Stimulated activated CD4-positive, alpha-beta T cell treated with anti-CD3 and anti-CD28 coated beads, Interleukin-12 subunit alpha, Interleukin-12 subunit beta, amount 100 ng/mL, for 24 hours (primary cell): ENCODE results near the gene CDIPT.
"Not testable (repeated sequence)": the region's sequence is repeated elsewhere in the genome, so short reads cannot be mapped to it uniquely, and the experiment has no call there.

Experiments
- DNase-seq, 2 experiments: peaks; one replicate each; pipeline ENCODE4 v3.0.0-alpha.2; 2020; ENCODE audit warnings: low read depth in 2 of 2

Gene CDIPT, protein sequence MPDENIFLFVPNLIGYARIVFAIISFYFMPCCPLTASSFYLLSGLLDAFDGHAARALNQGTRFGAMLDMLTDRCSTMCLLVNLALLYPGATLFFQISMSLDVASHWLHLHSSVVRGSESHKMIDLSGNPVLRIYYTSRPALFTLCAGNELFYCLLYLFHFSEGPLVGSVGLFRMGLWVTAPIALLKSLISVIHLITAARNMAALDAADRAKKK

DNA sequence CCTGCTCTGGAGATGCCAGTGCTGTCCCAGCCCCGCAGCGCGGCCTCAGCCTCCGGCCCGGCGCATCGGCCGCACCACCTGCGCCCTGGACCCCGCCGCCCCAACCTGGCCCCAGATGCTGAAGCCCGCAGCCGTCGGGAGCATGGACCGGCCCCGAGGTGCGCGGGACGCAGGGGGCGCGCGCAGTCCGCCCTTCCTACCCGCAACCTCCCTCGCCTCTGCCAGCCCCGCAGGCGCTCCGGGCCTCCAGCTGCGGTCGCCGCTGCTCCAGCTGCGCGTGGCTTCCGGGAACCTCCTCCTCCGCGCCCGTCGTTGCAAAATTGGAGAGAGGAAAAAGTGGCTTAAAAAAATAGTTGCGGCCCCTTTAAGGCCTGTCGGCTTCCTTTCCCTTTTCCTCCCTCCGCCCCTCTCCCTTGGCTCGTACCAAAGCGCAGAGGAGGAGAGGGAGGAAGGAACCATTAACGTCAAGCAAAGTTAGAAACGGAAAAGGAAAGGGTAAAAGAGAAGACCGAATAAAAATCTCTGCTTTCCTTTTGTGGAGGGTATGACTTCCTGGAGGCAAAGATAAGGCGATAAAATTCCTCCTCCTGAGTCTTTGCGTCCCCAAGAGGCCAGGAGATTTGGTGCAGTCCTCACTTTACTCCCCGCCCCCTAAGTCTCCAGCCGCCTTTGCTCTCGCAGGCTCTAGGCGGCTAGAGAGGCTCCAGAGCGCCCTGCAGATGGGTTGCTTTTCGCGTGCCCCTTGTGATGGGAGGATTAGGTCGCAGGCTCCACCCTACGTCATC is at the start of gene CDIPT:
Gene CDIPT, minus strand, starts transcription at position 343 of the 785 bp plus-strand sequence. CDS start 369 bp downstream, outside the sequence.
- peak; percentile 87 to 89 for DNase-seq

DNA sequence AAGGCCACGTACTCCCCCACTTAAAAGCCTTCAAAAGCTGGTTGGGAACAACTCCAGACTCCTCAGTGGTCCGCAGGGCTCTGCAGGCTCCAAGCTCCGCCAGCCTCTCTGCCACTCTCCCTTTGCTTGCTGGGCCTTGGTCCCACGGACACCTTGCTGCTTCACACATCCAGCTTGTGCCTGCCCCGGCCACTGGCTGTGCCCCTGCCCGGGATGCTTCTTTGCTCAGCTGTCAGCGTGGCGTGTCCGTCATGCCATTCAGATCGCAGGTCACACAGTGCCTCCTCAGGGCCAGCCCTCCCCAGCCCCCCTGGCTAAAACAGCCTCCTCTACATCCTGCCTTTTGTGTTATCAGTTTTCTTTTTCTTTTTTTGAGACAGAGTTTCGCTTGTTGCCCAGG is 49.1 kb upstream of the CDIPT start:
- DNase-seq, result no peak

DNA sequence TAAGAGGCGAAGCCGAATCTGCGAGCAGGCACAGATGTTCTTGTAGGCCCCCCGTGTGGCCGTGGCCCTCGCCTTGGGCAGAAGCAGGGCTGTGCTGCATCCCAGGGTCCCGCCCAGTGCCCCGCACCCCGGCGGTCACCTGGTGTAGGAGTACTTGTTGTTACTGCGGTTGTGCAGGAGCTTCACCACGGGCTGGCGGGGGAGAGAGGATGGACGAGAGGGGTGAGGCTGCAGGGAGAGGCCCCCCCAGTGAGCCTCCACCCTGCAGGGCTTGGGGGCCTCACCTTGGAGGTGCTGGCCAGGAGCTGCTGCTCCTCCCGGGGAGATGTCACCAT is 48.6 kb upstream of the CDIPT start:
- no peak for DNase-seq

DNA sequence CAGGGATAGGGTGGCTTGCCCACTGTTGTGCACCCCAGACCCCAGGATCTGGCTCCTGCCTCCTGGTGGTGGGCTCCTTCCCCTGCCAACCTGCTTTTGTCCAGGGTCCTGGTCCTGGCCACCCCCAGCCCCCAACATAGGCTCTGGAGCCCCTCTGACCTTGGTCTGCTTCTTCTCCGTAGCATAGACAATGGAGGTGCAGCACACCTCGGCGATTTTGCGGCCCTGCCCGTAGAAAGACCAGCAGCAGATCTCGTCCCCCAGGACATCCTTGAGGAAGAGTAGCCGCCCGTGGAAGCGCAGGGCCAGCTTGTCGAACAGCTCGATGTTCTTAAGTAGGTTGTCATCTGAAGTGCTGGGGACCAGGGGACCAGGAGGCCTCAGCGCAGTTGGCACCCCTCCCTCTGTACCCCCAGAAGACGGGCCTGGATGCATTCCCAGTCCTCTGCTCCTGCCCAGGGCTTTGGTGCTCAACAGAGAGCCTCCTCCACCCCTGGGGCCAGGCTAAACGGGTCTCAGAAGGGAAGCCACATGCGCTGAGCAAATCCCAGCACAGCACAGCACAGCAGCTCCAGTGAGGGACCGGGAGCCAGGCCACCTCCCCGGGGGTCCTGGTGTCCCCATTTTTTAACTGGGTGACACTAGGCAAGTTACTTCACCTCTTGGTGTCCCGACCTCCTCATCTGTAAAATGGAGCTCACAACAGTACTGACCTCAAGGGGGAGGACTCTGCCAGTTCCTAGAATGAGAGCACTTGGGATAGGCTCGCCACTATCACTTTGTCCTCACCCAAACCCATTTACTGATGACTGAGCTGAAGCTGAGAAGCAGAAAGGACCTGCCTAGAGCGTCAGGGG is 48.0 kb upstream of the CDIPT start:
- no peak for DNase-seq

DNA sequence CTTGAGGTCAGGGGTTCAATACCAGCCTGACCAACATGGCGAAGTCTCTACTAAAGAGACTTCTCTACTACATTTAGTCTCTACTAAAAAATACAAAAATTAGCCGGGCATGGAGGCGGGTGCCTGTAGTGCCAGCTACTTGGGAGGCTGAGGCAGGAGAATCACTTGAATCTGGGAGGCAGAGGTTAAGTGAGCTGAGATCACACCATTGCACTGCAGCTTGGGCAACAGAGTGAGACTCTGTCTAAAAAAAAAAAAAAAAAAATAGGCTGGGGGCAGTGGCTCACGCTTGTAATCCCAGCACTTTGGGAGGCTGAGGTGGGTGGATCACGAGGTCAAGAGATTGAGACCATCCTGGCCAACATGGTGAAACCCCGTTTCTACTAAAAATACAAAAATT is 46.8 kb upstream of the CDIPT start:
- not testable (repeated sequence) for DNase-seq

DNA sequence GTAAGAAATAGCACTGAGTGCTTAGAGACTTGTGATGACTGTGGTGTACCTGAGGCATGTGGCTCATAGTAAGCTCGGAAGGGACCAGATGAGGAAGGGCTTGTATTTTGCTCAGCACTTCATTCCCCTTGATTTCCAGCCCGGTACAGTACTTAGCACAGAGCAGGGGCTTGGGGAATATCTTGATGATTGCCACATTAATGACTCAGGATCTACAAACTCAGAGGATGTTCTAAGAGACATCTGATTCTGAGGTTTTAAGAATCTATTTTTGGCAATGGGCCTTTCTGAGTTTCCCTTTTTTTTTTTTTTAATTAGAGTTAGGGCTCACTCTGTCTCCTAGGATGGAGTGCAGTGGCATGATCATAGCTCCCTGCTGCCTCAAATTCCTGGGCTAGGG is 46.4 kb upstream of the CDIPT start:
- DNase-seq, result no peak

DNA sequence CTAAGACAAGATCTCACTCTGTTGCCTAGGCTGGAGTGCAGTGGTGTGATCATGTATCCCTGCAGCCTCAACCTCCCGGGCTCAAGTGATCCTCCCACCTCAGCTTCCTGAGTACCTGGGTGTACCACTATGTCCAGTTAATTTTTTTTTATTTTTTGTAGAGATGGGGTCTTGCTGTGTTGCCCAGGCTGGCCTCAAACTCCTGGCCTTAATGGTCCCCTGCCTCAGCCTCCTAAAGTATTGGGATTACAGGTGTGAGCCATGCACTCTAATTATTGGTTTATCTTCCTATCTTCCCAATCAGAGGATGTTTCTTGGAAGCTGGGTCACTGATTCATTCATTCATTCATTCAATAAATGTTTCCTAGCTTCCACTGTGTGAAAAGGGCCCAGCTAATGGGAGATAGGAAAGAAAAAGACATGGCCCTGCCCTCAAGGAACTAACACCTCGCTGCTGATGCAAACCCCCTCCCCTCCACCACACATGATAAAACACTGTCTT is 45.7 kb upstream of the CDIPT start:
- DNase-seq, result no peak

DNA sequence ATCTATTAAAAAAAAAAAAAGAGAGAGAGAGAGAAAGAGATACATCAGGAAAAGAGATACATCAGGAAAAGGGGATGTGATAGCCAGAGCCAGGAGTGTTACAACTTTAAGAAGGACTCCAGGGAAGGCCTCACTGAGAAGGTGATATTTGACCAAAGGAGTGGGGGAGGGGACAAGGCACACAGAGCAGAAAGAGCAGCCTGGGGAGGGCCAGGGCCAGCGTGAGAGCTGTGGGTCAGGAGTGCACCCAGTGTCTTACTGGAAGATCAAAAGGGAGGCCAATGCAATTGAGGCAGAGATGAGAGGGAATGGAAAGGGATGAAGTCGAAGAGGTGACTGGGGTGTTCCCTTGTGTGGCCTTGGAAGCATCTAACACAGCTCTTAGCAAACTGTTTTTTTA is 44.9 kb upstream of the CDIPT start:
- no peak for DNase-seq

DNA sequence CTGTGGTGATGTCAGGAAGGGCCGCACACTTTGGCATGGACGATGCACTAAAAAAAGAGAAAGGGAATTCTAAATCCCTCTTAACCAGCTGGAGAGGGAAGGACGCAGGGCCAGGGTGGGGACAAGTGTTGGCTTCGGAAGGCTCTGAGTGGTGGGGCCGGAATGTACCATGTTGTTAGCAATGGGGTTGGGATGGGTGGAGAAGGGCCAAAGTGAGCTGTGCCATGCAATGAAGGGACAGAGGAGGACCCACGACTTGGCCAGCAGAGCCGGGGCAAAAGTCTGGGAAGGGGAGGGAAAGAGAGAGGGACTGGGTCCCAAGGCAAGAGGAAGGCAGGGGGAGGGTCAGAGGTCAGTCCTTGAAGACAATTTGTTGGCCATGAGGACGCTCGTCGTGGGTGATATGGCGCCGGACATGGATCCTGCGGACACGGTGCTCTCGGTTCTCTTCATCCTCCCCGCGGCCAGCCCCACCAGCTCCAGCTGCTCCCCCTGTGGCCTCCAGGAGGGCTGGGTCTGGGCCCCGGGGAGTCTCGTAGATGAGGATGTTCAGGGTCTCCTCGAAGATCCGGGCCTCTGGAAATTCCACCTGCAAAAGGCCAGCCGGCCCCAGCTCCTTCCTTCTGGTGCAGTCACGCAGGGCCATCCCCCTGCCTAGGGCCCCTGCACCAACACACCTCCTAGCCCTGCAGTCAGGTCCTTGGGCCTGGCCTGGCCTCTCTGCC is 43.7 kb upstream of the CDIPT start:
- no peak for DNase-seq

DNA sequence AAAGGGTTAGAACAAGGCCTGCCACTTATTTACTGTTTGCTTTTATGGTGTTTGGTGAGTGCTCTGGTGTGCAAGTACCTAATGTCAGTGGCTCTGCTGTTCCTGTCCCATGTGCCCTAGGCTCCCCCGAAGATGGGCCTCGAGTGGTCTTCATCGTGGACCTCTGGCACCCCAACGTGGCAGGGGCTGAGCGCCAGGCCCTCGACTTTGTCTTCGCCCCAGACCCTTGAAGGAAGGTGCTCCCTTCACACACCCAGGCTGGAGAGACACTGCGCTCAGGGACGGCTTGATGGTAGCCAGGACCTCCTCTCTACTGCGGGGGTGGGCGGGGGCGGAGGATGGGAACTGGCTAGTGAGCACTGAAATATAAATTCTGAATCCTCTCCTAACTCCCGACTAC is 42.6 kb upstream of the CDIPT start:
- DNase-seq, result no peak

DNA sequence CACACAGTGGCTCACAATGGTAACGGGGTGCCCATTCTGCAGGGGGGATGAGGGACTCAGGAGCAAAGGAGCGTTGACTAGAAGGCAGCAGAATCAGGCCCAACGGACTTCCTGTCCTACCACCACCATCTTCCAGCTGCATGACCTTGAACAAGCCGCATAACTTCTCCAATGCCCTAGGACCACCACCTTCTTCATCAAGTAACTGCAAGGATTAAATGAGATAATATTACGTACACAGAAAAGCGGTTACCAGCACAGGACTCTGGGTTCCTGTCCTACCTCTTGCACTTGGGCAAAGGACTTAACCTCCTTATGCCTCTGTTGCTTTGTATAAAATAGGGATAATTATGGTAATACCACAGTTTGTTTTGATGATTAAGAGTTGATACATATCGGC is 41.9 kb upstream of the CDIPT start:
- DNase-seq, result no peak

DNA sequence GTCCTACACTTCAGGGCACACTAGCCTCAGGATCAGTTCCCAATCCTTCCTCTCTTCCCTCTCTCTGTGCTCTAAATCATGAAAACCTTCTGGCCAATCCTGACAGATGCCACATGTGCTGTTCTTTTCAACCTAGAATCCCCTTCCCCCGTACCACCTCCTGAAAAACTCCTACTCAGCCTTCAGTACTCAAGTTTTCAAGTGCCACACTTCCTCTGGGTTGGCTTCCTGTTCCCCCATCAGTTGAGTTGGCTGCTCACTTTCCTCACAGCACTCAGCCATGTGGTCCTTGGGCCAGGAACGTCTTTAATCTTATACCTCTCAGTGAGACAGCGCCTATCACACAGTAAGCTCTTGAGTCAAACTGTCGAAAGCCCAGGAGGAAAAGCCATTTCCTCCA is 40.6 kb upstream of the CDIPT start:
- no peak for DNase-seq

DNA sequence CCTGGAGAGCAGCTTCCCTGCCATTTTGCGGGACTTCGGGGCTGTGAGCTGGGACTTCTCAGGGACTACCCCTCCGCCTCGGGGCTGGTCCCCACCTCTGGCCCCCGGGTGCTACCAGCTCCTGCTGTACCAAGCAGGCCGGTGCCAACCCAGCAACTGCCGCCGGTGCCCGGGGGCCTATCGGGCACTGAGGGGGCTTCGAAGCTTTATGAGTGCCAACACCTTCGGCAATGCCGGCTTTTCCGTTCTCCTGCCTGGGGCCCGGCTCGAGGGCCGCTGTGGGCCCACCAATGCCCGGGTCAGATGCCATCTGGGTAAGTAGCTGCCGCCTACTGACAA is 38.5 kb upstream of the CDIPT start:
- DNase-seq, result no peak

DNA sequence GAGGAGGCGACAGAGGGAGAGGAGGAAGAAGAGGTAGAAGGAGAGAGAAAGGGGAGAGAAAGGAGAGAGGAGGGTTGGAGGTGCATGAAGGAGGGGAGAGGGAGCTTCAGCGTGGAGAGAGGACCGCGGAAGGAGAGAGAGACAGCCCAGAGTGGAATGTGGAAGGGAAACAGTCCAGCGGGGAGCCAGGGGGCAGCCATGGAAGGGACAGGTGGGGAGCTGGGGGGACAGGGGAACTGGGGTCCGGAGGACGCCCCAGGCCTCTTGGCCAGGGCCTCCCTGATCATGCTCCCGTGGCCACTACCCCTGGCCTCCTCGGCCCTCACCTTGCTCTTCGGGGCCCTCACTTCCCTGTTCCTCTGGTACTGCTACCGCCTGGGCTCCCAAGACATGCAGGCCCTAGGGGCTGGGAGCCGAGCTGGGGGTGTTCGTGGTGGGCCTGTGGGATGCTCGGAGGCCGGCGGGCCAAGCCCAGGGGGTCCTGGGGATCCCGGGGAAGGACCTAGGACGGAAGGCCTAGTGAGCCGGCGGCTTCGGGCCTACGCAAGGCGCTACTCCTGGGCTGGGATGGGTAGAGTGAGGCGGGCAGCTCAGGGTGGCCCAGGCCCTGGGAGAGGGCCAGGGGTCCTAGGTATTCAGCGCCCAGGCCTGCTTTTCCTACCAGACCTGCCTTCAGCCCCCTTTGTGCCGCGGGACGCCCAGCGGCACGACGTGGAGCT is 38.0 kb upstream of the CDIPT start:
- DNase-seq, result no peak

DNA sequence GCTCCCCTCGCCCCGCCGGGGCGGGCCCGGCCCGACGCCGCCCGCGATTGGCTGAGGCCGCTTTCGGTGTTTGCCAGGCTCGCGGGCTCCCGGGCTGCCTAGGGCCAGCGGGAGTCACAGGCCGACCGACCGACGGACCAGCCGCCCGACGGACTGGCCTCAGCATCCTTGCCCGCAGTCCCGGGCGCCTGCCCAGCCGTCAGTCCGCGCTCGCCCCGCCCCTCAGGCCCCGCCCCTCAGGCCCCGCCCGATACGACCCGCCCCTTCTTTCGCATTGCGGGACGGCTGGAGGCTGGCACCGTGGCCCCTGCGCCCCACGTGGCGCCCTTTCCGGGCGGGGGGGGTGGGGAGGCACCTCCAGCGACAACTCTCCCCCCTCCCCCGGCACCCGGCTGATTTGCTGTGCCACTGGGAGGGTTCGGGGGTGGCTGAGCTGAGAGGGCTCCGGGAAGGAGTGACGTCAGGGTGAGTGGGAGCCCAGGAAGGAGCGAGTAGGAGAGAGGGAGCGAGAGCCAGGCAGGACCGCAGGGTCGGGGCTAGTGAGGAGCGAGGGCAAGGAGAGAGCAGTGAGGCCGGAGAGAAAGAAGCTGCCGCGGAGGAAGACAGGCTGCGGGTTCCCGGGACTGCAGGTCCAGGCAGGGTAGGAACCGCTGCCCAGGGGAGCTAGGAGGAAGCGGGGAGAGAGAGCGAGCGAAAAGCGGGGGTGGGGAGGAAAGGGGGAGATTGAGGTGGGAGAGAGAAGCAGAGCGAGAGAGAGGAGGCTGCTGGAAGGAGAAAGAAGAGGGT is 37.3 kb upstream of the CDIPT start, which contains the start of gene ASPHD1:
Gene ASPHD1, plus strand, starts transcription at position 387 of the 786 bp plus-strand sequence. CDS start 484 bp downstream, outside the sequence.
- DNase-seq, result peak; percentile 29 to 51

DNA sequence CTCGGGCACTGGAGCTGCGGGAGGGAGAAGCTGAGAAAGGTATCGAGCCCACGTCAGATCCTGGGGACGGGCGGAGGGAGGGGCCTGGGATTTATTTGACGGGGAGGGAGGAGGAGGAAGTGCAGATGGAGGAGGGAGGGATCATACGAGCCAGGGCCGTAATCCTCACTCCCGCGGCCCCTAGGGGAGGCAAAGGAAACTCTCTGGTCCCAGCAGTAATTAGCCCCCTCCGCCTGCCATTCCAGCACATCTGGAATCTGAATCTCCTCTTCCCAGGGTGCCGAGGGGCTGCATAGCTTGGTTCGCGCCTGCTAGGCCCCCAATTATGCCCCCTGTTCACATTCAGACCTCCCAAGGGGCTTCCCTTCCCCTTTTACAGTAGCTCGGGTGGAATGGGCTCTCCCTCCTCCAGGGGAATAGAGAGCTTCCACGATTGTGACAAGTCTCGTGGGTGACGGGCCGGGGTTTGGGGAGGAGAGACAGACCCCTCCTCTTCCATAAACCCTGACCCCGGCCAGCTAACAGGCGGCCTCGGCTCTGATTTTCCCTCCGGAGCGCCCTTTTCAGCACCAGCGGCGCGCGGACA is 36.6 kb upstream of the CDIPT start, which contains the start of gene SEZ6L2:
Gene SEZ6L2, minus strand, starts transcription at position 35 of the 586 bp plus-strand sequence. CDS start 531 bp downstream, outside the sequence.
- DNase-seq, result peak; percentile 39 to 70

DNA sequence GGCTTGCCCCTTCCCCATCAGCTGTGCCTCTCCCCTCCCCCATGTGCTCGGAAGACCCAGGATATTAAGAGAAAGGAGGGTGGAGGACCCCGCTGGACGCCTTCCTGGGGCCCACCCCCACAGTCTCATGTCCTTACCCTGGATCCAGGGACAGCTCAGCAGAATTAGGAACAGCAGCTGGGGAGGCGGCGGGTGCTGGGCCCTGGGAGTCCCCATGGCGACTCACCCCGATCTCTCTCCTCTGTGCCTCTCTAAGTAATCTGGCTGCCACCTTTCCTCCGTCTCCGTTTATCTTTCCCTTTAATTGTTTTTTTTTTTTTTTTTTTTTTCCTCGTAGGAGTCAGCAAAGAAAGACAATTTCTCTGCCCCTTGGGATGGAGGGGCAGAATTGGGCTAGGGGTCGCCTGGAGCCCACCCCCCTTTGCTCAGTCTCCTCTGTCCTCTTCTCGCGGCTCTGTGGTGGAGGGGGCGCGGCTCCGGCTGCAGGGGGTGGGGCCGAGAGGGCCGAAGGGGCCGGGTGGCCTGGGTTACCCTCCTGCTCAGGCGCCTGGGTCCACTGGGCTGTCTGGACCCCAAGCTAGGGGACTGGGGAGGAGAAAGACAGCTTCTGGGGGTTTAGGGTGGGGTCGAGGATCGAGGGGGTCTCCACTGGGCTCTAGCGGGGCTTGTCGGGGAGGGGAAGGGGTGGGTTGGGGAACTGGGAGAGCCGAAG is 35.9 kb upstream of the CDIPT start:
- DNase-seq, result no peak

DNA sequence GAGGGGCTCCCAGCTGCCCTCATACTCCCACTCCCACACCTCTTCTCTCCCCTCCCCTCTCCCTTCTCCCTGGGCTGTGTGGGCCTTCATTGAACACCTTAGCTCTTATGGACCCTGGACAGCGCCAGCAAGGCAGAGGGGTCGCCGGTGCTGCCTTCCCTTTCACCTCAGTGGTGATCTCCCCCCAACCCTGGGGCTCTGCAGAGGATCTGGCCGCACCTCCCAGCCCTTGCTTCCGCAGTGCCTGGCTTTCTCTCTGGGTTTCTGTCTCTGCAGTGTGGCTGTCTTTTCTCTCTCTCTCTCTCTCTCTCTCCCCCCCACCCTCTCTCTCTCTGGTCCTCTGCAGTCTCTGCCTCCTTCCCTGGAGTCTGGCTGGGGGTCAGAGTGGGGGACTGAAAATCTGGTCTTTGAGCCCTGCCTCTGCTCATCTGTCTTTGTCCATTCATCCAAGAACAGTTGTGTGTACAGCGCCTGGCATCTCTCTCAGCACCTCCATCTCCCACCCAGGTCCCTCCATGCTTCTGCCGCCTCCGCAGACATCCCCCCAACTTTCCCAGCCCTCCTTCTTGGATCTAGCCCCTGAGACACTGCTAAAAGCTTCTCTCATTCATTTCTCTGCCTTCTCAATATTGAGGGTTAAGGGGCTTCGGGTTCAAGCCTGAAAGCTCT is 35.2 kb upstream of the CDIPT start:
- DNase-seq, result no peak

DNA sequence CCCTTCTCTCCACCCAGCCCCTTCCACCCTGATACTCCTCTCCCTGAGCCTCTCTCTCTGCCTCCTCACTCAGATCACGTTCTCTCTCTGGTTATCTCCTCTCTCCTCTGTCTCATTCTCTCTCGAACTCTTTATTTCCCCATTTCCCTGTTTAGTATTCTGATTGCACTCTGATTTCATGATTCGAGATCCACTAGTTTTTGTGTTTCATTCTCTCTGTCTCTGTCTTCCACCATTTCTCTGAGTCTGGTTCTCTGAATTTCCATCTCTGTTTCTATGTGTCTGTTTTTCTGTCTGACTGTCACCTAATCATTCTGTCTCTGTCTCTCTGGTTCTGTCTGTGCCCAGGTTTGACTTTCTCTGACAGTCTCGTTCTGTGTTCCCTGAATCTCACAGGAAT is 34.3 kb upstream of the CDIPT start:
- DNase-seq, result no peak
